ENCODE data around the gene PPP1R14C.

GRCh38 chr6:150186129-150186898 lies 43.5 kb downstream of the PPP1R14C start:
- TF ChIP-seq CTCF (optimal IDR thresholded peaks at IDR 0.05 in 1 of 3, IDR thresholded peaks at IDR 0.05 in 1 of 3, conservative IDR thresholded peaks at IDR 0.05 in 1 of 3; ENCODE audit: extremely low read depth in 1 of 3, insufficient read depth in 2 of 3, low read length in 3 of 3) = no peak
- TF ChIP-seq EZH2 (IDR thresholded peaks at IDR 0.05; ENCODE audit: low read length) = no peak

Measured in keratinocyte (primary cell).